NCI-H1694 treated with DMSO at 0.1 percent for 48 hours (cell line): ENCODE measurements around the gene IFT52.

Source experiments
- DNase-seq: peaks from one replicate; lab custom pipeline; 2025; lab: John Stamatoyannopoulos, UW

The IFT52 gene, protein sequence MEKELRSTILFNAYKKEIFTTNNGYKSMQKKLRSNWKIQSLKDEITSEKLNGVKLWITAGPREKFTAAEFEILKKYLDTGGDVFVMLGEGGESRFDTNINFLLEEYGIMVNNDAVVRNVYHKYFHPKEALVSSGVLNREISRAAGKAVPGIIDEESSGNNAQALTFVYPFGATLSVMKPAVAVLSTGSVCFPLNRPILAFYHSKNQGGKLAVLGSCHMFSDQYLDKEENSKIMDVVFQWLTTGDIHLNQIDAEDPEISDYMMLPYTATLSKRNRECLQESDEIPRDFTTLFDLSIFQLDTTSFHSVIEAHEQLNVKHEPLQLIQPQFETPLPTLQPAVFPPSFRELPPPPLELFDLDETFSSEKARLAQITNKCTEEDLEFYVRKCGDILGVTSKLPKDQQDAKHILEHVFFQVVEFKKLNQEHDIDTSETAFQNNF

DNA sequence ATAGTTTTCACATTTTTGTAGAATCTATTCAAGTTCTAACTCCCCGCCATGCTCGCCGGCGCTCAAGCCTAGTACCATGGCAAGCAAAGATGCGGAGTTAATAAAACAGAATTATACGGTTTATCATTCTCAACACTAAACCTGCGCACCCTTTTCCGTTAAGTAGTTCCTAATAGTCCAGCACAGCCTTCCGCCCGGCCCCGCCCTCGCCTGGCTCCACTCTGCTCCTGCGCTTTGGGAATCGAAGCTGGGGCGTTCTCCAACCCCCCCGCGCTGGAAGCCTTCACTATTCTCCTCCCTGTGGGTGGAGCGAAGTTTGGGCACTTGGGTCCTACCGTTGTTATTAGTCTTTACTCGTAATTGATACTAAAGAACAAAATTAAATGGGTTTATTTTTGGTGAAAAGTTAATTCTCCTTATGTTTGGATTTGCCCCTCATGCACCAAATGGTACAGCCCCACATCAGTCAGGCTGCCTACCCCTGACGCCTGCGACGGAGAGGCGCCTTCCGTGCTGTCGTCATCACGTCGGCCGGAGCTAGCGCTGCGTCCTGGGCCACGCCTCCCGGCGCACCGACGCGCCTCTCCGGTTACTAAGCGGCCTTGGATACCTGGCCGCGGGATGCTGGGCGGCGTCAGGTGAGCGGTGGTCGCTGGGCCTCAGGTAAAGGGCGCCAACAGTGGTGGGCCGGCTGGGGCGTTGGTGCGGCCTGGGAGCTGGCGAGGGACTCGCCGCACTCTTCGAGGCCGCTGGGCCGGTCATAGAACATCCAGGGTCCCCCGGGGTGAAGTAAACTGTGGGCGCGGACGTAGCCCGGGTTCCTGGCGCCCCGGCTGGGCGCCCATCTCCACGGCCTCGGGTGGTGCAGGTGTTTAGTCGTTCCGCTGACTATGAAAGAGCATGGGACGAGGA lies at the start of gene IFT52:
TSS of gene IFT52 (plus strand) at position 546 of the 912 bp plus-strand sequence. CDS start 3,762 bp downstream, outside the sequence.
- peak; percentile 90 for DNase-seq

DNA sequence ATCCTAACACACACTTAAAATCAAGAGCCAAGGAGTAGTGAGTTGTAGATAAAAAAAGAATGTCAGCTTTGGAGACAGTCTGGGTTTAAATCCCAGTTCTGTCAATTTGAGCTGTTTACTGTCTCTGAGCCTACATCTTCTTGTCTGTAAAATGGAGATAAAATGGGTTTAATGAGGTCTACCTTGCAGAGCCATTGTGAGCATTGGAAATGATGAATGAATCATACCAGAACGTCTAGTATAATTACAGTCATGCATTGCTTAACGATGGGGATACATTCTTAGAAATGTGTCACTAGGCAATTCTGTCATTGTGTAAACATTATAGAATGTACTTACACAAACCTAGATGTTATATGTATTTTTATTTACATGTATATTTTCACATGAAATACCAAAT lies 49.5 kb upstream of the IFT52 start:
- no peak for DNase-seq

DNA sequence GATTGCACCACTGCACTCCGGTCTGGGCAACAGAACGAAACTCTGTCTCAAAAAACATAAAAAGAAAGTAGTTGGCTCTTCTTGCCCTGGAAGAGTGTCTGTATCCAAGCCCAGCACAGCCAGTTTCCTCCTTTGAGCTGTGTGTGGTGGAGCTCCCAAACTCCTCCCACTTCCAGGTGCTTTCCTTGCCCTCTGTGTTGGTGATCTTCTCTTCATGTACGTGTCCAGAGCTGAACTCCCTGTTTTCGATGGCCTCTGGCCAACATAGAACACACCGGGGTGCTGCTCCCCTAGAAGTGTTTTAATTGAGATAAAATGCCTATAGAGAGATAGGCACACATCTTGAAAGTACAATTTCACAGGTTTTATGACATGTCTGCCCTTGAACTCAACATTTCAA lies 48.6 kb upstream of the IFT52 start:
- DNase-seq: no peak

DNA sequence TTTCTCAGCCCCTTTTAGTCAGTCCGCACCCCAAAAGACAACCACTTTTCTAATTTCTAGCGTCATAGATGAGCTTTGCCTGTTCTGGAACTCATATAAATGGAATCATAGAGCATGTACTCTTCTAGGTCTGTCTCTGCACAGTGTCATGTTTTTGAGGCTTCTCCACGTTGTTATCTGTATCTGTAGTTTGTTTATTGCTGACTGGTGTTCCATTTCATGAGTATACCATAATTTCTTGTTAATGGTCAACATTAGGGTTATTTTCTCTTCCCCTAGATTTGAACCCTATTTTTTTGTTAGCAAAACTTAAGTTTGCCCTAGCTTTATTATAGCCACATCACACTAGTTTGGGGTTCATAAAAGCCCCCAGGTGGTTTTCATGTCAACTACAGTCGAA lies 48.1 kb upstream of the IFT52 start:
- DNase-seq: no peak

DNA sequence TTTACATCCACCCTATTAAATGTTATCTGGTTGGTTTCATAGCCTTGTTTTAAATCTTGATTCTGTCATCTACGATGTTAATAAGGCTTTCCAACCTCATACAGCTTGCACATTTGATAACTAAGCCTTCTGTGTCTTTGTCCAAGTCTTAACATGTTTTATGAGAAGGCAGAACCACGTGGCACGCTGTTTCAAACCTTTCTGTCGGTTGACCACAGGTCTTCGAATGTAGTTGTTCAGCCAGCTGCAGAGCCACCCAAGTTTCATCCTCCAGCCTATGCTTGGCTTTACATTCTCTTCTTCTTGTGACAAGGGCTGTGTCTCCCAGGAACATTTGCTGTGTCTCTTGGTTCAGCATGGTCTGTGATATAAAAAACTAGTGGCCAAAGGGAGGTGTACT lies 47.6 kb upstream of the IFT52 start:
- DNase-seq: no peak

DNA sequence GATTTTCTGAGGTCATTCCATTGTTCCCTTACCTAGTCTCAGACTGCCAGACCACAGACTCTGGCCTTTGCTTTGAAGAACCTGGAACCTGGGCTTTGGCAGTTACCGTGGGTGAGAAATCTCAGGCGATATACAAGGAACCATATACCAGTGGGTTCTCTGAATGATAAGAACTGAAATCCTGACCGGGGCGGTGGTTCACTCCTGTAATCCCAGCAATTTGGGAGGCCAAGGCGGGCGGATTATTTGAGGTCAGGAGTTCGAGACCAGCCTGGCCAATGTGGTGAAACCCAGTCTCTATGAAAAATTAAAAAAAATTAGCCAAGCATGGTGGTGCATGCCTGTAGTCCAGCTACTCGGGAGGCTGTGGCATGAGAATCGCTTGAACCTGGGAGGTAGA lies 46.2 kb upstream of the IFT52 start:
- DNase-seq: no peak

DNA sequence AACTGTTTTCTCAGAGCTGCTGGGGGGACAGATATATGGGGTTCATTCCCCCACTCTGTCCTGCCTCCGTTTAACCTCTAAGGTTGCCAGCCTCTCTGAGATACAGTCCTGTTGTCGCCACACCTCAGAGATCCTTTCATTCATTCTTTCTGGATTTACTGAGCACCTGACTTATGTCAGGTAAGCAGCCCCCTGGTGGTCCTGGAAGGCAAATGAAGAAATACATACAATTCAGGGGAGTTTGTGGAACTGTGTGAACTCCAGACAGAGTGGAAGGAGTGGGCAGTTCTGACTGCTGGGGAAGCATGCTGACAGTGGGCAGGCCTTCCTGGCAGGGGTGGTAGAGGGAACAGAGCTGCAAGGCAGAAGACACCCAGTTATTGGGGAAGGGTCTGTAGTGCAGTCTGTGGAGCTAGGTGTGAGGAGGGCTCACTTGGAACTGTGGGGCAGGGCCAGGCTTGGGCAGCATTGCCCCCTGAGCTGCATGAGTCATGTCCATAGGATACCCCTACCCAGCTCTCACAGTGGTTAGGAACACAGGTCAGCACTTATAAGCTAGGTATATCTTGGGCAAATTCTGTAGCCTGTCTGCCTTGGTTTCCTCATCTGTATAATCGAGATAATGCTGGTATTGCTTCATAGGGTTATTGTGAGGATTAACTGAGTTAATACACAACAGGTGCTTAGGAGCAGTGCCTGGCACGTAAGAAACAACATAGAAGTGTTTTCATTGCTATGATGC lies 44.7 kb upstream of the IFT52 start:
- DNase-seq: no peak

DNA sequence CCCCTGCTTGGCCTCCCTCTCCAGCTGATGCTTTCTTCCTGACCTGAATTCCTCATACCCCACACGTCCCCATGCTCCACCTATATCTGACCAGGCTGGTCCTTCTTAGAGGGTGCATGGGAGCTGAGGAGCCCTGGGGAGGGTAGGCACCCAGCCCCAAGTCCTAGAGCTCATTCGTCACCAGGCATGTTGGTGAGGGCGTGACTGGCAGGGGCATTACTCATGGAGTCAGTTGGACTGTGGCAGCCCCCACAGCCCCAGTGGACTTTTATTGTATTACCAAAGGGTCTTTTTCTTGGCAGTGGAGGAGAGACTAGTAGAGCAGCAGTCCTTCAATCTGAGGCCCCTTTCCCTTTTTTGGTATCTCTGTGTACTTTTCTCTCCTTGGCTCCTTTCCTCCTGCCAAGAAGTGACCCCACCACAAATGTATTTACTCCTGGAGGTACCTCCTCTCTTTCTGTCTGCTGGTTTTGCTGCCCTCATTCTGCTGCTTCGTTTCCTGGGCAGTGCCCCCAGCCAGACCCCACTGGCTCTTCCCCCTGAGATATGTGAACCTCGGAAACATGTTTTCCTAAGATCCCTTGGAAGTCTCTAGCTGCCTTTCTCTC lies 42.4 kb upstream of the IFT52 start:
- DNase-seq: no peak

DNA sequence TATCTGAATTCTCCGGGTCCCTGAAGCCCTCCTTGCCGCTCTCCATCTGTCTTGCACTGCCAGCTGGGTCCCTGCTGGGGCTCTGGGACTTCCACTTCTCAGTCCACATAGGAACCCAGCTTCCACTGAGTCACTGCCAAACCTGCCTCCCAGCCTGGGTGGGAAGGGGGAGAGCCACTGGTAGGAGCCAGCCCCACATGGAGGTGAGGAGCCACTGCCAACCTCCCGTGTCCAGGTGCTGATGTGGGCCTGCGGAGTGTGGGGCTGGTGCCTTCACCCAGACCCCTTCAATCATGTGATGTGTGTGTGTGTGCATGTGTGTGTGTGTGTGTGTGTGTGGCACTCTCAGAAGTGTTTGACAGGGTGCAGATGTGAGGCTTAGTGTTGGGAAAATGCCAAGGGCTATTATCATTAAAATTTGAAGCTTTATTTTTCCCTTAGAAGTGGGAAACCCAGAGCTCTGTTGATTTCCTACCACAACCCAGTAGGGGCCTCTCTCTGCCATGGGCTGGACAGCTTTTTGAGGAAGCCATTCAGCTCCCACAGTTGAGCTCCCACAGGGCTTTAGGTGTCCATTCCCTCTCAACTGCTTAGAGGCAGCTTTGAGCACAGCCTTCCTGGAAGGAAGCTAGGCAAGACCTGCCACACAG lies 41.2 kb upstream of the IFT52 start:
- DNase-seq: no peak

DNA sequence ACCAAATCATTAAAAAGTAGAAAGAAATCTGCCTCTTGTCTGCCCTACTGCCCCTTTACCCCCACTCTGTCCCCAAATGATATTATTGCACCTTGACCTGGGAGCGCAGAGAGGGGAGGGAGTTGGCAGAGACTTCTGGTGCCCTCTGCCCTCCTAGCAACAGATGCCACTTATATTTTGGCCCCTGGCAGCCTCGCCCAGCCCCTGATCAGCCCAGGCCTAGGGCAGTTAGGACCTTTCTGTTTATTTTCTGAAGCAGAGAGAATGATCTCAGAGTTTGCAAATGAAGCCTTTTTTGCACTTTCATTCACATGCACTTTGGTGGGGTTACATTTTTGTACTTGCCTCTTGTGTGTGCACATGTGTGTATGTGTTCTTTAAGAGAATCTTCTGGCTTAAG lies 40.3 kb upstream of the IFT52 start:
- DNase-seq: no peak

DNA sequence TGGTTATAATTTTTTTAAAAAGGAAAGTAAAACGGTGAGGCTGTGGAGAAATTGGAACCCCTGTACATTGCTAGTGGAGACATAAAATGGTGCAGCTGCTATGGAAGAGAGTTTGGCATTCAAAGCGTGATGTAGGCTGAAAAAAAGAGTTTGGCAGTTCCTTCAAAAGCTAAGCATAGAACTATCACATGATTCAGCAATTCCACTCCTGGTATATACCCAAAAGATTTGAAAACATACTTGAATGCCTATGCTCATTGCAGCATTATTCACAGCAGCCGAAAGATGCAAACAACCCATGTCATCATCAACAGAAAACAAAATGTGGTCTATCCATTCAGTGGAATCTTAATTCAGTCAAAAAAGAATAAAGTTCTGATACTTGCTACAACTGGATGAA lies 36.4 kb upstream of the IFT52 start:
- no peak for DNase-seq

DNA sequence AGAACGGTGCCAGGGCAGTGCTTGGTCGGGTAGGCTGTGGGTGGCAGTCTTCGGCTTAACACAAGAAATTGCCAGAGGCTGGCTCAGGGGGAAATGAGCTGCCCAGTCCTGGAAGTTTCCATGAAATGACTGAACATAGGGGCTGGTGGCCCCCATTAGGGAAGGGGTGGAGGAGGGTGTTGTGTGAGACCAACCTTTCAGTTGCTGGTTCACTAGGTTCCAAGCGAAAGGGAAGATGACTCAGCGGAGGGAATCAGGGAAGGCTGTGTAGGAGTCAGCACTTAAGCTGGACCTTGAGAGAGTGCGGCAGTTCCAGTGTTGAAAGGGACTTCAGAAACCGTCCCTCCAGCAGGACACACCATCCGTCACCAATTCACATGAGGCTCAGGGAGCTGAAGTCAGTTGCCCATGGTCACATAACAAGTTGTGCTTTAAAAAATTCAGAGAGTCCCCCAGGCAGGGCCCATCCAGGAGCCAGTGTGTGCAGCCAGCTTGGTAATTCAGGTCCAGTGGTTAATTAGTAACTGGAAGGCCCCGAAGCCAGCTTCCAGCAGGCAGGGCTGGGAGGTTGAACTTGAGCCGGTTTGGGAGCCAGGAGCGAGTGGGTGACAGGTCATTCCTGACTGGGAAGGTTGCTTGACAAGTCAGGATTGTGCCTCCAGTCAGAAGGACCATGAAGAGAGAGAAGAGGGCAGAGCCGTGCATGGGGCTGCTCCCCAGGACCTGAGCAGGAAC lies 32.2 kb upstream of the IFT52 start, which contains the start of gene SGK2:
TSS of gene SGK2 (plus strand) at position 616 of the 735 bp plus-strand sequence. CDS start 7,469 bp downstream, outside the sequence.
- no peak for DNase-seq

DNA sequence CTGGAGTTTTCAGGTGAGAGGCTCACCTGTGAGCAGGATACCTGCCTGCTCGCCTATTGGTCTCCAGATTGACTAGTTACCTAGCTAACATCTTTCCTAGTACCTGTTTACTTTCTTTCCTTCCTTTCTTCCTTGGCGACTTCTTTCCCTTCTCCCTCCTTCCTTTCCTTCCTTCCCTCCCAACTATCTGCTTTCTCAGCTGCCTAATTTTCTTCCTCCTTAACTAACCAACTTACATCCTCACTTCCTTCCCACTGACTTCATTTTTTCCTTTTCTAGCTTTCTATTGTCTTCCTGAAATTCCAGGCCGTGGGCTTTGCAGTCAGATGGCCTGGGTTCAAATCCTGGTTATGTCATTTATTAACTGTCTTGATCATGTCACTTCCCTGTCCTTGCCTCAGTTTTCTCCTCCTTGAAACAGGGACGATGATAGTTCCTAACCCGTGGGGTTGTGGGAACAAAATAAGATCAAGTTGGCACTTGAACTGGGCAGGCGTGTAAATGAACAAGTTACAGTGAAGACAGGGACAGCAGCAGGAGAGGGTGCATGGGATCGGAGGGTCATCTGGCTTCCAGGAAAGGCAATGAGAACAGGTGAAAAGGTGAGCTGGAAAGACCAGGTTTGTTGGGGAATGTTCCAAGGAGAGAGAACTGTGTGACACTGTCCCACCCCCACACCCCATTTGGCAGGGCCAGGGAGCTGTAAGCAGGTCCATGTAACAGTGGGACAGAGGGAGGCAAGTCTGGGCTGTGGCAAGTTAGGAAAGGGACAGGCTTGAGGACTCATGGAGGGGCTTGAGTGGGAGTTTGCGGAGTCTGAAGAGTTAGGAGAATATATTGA lies 31.4 kb upstream of the IFT52 start:
- no peak for DNase-seq

DNA sequence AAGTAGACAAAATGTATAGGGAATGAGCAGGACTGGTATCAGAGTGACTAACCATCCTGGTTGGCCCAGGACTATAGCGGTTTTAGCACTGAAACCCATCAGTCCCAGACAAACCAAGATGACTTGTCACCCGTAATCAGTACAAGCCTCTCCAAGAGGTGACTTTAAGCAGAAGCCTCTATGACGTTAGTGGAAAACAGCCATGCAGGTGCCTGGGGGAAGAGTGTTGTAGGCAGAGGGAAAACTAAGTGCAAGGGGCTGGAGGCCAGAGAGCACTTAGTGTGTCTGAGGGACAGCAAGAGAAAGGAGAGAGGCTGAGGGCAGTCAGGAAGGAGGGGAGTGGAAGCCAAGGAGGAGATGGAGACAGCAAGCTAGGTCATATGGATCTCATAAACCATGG lies 29.8 kb upstream of the IFT52 start:
- DNase-seq: no peak

DNA sequence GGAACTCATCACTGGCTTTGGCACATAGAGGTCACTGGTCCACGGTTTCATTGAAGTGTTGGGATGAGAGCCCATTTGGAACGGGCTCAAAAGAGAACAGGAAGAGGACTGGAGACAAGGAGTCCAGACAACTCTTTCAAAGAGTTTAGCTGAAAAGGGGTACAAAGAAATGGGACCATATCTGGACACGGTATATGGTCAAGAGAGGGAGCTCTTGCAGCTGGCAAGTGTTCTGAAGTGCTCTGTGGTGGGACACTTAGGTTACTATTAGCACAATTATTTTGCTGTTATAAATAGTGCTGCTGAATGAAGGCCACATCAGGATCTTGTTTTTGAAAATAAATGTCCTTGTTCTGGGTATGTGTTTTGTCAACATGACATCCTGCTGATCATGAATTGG lies 27.3 kb upstream of the IFT52 start:
- no peak for DNase-seq

DNA sequence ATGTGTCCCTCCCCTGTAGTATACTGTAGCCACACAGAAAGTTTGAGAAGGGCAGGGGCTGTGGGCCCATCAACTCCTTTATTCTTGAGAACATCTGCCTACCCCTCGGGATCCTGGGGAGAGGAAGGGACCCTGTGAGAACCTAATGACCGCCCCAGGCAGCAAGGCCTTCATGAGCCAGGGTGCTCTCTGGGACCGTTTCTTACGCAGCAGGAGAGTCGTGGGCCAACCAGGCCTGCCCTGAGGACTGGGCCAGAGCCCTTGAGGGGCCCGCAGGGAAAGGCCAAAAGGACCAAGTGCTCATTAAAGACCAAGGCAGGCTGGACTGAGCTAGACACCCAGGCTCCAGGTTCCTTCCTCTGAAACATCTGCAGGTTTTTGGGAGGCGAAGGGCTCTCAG lies 26.7 kb upstream of the IFT52 start:
- no peak for DNase-seq

DNA sequence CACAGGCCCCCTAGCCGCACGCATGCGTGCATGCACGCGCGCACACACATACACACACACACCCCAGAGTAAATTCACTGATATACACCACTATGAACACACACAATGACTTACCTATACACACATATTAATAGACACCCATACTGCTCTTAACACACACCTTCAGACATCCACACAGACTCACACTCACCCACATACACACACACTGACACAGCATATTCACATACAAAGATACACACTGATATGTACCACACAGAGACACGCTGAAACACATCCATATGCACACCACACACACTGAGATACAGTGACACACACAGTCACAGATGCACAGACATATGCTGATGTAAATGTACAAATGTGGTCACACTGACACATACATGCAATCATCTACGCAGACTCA lies 26.3 kb upstream of the IFT52 start:
- no peak for DNase-seq

DNA sequence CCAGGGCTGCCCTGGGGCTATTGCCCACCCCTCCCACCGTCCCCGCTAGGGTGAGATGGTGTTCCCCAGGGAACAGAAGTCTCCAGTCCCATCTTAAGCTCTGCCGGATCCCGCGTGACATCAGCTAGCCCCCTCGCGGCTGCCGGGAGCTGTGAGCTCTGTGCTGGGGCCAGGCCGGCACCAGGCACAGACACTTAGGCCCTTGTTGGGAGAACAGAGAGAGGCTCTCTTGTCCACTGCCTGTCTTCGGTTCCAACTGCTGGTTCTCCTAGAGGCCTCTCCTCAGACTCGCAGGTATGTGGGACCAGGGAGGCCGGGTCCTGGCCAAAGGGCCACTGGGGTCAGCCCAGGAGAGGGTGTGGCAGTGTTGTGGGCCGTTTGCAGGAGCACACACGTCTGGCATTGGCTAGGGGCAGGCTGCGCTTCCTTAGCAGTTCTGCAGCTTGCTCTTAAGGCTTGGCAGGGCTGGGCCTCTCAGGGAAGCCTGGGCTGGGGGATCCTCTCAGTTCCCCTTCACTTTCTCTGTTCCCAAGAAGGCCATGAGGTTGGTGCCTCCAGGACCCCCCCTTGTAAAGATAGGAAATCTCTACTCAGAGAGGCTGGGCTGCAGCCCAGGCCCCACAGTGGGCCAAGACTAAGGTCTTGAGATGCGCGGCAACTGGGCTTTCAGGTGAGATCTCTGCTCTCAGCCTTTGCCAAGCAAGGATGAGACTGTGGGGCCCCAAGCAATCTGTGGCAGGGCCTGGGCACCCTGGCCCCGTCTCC lies 25.6 kb upstream of the IFT52 start:
- DNase-seq: no peak

DNA sequence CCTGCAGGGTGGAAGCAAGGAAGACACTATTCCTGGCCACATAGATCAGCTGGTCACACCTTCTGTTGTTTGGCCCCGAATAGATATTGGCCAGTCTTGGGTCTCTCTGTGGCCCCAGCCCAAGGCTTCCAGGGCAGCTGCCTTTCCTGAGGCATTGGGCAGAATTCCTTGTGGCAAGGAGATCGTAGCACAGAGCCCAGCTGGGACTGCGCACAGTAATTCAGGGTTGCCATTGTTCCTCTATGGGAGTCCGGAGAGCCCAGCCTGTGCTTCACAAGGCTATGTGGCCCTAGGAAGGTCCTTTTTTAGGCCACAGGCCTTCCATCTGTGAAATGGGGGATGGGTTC lies 25.0 kb upstream of the IFT52 start:
- no peak for DNase-seq
